NOMO-1 treated with DMSO at 0.1 percent for 48 hours (cell line): Measurements from ENCODE around the gene TBPL2.
A peak's percentile ranks its signal among the peaks of the same experiment; 100 is the strongest.
"Not testable (repeated sequence)": the region's sequence is repeated elsewhere in the genome, so short reads cannot be mapped to it uniquely, and the experiment has no call there.

ENCODE experiments used
- DNase-seq: peaks from one replicate; lab custom pipeline; 2025; ENCODE audit not compliant: unreplicated experiment; lab: John Stamatoyannopoulos, UW

Gene TBPL2

GRCh38 chr14:55411426-55412389, 28.7 kb downstream of the TBPL2 start, which contains the start of gene ATG14:
Gene ATG14, minus strand, starts transcription at chr14:55411830. Its CDS starts 8 bp downstream, at chr14:55411822.
- DNase-seq, result peak; percentile 79

GRCh38 chr14:55410876-55411275, 29.5 kb downstream of the TBPL2 start:
- DNase-seq, result no peak

- DNase-seq, result no peak
These were observed 36.1 kb downstream of the TBPL2 start for GRCh38 chr14:55404173-55404854.

GRCh38 chr14:55401751-55402150, 38.7 kb downstream of the TBPL2 start:
- DNase-seq, result no peak

- no peak for DNase-seq
These were observed 40.6 kb downstream of the TBPL2 start for GRCh38 chr14:55399852-55400251.

- DNase-seq, result no peak
These were observed 41.2 kb downstream of the TBPL2 start for GRCh38 chr14:55399183-55399582.

GRCh38 chr14:55398679-55399078, 41.7 kb downstream of the TBPL2 start:
- no peak for DNase-seq

GRCh38 chr14:55389330-55389729, 51.1 kb downstream of the TBPL2 start:
- no peak for DNase-seq

GRCh38 chr14:55388160-55388559, 52.3 kb downstream of the TBPL2 start:
- DNase-seq, result no peak

GRCh38 chr14:55387121-55387520, 53.3 kb downstream of the TBPL2 start:
- DNase-seq, result no peak

GRCh38 chr14:55386037-55386808, 54.2 kb downstream of the TBPL2 start:
- no peak for DNase-seq

- DNase-seq, result no peak
These were observed 55.9 kb downstream of the TBPL2 start for GRCh38 chr14:55384536-55384935.

- DNase-seq, result no peak
These were observed 56.8 kb downstream of the TBPL2 start for GRCh38 chr14:55383541-55384140.

GRCh38 chr14:55383056-55383466, 57.4 kb downstream of the TBPL2 start:
- not testable (repeated sequence) for DNase-seq

GRCh38 chr14:55382483-55382882, 57.9 kb downstream of the TBPL2 start:
- no peak for DNase-seq

GRCh38 chr14:55381561-55381960, 58.9 kb downstream of the TBPL2 start:
- no peak for DNase-seq

- no peak for DNase-seq
These were observed 59.4 kb downstream of the TBPL2 start for GRCh38 chr14:55381040-55381439.

- no peak for DNase-seq
These were observed 63.2 kb downstream of the TBPL2 start for GRCh38 chr14:55377236-55377635.

- DNase-seq, result no peak
These were observed 65.6 kb downstream of the TBPL2 start for GRCh38 chr14:55374771-55375170.

GRCh38 chr14:55373784-55374705, 66.4 kb downstream of the TBPL2 start:
- no peak for DNase-seq
